Effector CD4-positive, alpha-beta T cell (primary cell): ENCODE data around the gene SPEM1.

Source experiments
- DNase-seq: peaks from one replicate; pipeline ENCODE4 v3.0.0-alpha.2; 2020

The SPEM1 gene

GRCh38 chr17:7403043-7403726 is 16.9 kb upstream of the SPEM1 start:
- peak; percentile 19 for DNase-seq

DNA sequence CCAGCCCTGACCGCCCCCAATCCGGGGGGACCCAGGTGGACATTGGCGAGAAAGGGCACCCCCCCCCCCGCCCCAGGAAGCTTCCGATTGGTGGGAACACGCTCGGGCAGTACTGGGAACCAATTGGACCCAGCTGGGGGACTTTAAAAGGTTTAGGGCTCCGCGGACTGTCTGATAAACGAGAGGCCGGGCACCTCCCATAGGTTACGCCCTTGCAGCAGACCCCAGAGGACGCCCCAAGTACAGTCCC is 16.5 kb upstream of the SPEM1 start:
- DNase-seq = no peak

DNA sequence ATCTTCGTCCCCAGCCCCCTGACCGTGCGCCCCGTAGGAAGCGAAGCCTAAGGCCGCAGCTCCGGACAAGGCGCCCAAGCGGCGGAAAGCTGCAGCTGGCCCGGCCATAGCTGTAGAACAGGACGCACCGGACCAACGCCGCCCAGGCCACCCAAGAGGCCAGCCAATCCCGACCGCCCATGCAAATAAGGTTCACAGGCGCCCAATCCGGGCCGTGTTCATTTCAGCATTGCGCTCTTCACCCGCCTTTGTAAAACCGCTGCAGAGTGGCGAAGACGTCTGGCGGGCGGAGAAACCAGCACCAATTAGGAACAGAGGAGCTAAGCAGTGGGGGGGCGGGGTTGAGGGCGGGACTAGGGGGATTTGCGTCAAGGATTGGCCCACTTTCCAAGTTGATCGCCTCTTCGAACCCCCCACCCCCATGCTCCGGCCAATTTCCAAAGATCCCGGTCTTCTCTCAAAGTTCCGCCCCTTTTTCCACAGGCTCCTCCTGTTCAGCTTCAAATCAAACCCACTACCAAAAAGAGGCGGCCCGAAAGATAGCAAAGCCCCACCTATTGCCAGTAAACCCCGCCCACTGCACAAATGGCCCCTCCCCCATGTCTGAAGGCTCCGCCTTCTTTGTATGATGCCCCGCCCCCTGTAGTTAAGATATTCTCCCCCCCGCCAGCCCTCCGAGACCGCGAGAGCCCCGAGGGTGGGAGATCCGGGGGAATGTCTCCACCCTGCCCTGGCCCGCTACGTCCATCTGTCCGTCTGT is 16.0 kb upstream of the SPEM1 start, which contains the start of gene TMEM256:
Gene TMEM256 (minus strand): TSS at position 121 of the 760 bp plus-strand sequence. CDS start 13 bp downstream, at position 108.
- DNase-seq = peak; percentile 93

- peak; percentile 68 for DNase-seq
Observed at GRCh38 chr17:7404737-7405349, 15.3 kb upstream of the SPEM1 start.

- no peak for DNase-seq
Observed at GRCh38 chr17:7405350-7406234, 14.5 kb upstream of the SPEM1 start.

DNA sequence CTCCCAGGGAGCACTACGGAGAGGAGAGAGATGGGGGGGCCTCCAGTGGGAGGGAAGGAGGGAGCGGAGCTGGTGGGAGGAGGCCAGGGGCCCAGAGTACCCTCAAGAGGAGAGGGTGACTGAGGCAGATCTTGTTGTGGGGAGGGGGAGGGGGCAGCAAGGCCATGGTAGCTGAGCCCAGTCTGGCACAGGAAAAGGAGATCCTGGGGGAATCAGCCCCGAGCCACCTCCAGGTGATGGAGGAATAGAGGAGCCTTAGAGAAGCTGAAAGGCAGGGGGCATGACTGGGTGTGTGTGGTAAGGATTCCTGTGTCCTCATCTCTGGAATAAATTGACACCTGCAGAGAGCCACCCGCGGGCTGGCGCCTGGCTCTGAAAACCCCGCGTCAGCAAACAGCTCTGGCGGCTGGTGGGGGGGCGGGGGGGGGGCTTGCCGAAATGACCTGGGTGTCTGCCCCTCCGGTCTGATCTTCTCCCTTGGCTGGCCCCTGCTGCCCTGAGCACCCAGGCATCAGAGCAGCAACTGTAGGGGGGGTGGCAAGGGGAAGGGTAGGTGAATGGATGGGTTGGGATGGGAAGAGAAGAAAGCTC is 13.8 kb upstream of the SPEM1 start:
- DNase-seq = no peak

DNA sequence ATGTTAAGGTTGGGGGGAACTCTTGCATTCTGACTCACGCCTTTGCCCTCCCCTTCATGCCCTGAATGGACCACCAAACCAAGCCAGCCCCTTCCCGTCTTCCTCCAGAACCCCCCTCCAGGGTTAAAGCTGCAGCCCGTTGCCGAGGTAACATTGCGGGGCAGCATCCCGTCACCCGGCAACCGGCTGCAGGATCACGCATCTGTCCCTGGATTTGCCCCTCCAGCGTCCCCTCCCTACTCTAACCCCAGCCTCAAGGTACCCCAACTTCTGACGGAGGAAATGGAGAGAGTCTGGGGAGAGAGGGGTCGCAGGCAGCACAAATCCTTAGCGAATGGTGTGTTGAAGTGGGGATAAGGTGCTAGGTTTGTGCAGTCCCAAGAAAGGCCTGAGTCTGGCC is 13.0 kb upstream of the SPEM1 start:
- DNase-seq = no peak

- DNase-seq = no peak
Observed at GRCh38 chr17:7407485-7408251, 12.5 kb upstream of the SPEM1 start, which contains the start of gene NLGN2. Gene NLGN2 (plus strand): TSS chr17:7407845. CDS start chr17:7408256, 411 bp downstream.

DNA sequence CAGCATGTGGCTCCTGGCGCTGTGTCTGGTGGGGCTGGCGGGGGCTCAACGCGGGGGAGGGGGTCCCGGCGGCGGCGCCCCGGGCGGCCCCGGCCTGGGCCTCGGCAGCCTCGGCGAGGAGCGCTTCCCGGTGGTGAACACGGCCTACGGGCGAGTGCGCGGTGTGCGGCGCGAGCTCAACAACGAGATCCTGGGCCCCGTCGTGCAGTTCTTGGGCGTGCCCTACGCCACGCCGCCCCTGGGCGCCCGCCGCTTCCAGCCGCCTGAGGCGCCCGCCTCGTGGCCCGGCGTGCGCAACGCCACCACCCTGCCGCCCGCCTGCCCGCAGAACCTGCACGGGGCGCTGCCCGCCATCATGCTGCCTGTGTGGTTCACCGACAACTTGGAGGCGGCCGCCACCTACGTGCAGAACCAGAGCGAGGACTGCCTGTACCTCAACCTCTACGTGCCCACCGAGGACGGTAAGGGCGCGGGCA is 11.8 kb upstream of the SPEM1 start:
- DNase-seq = no peak

GRCh38 chr17:7408863-7409262 is 11.3 kb upstream of the SPEM1 start:
- DNase-seq = no peak

DNA sequence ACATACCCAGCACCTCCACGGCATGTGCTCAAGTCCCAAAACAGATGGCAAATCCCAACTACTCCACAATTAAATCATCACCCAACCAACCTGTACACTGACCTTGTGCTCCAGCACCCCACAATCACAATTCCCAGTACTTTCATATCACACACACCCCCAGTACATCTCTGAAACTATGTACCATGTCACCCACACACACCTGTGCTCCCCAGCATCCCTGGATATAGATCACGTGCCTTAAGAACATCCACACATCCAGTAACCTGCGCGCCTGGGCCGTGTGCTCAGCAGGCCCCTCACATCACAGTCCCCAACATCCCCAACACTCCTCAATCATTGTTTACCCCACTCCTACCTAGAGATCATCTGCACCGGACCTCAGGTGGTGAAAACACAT is 10.4 kb upstream of the SPEM1 start:
- no peak for DNase-seq

- DNase-seq = no peak
Observed at GRCh38 chr17:7410634-7411426, 9.3 kb upstream of the SPEM1 start.

GRCh38 chr17:7411427-7411750 is 8.7 kb upstream of the SPEM1 start:
- no peak for DNase-seq

GRCh38 chr17:7413346-7413985 is 6.7 kb upstream of the SPEM1 start:
- DNase-seq = no peak

GRCh38 chr17:7414837-7415236 is 5.3 kb upstream of the SPEM1 start:
- DNase-seq = no peak

GRCh38 chr17:7415784-7416183 is 4.3 kb upstream of the SPEM1 start:
- DNase-seq = no peak

GRCh38 chr17:7416323-7416722 is 3.8 kb upstream of the SPEM1 start:
- no peak for DNase-seq

DNA sequence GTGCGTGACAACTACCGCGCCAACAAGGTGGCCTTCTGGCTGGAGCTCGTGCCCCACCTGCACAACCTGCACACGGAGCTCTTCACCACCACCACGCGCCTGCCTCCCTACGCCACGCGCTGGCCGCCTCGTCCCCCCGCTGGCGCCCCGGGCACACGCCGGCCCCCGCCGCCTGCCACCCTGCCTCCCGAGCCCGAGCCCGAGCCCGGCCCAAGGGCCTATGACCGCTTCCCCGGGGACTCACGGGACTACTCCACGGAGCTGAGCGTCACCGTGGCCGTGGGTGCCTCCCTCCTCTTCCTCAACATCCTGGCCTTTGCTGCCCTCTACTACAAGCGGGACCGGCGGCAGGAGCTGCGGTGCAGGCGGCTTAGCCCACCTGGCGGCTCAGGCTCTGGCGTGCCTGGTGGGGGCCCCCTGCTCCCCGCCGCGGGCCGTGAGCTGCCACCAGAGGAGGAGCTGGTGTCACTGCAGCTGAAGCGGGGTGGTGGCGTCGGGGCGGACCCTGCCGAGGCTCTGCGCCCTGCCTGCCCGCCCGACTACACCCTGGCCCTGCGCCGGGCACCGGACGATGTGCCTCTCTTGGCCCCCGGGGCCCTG is 3.0 kb upstream of the SPEM1 start:
- DNase-seq = no peak

- no peak for DNase-seq
Observed at GRCh38 chr17:7418472-7419152, 1.5 kb upstream of the SPEM1 start.
